ENCODE measurements around the gene AMBP. TPM values are rescaled to one million over a fixed set of nuclear protein-coding genes. Genes with fewer than 3 reads are reported as not detected.

The AMBP gene
- total RNA-seq, 1 donor from 2014 or later = not detected

DNA sequence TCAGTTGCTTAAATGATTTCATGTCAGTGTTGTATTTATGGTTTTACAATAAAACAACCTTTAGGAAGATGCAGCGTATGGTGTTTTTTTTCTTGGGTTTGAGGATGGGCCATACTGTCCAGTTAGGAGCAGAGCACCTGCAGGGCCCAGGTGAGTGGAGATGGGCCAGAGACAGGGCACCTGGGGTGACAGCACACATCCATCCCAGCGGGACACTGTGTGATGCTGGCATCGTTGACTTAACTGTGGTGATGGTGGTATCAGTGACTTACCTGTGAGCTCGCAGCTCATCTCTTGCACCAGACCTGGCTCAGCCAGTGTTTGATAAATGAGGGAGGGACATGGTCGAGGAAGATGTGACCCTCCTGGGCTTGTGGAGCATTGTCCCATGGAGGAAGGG, 21.6 kb downstream of the AMBP start:
- DNase-seq (ENCODE audit: low read depth) = no peak
- H3K4me3 ChIP-seq (ENCODE audit: low read depth, low read length) = no peak overlapping the region
- TF ChIP-seq, protein P1, sequence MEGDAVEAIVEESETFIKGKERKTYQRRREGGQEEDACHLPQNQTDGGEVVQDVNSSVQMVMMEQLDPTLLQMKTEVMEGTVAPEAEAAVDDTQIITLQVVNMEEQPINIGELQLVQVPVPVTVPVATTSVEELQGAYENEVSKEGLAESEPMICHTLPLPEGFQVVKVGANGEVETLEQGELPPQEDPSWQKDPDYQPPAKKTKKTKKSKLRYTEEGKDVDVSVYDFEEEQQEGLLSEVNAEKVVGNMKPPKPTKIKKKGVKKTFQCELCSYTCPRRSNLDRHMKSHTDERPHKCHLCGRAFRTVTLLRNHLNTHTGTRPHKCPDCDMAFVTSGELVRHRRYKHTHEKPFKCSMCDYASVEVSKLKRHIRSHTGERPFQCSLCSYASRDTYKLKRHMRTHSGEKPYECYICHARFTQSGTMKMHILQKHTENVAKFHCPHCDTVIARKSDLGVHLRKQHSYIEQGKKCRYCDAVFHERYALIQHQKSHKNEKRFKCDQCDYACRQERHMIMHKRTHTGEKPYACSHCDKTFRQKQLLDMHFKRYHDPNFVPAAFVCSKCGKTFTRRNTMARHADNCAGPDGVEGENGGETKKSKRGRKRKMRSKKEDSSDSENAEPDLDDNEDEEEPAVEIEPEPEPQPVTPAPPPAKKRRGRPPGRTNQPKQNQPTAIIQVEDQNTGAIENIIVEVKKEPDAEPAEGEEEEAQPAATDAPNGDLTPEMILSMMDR (conservative IDR thresholded peaks at IDR 0.05; ENCODE audit: low read depth, low read length) = no peak

DNA sequence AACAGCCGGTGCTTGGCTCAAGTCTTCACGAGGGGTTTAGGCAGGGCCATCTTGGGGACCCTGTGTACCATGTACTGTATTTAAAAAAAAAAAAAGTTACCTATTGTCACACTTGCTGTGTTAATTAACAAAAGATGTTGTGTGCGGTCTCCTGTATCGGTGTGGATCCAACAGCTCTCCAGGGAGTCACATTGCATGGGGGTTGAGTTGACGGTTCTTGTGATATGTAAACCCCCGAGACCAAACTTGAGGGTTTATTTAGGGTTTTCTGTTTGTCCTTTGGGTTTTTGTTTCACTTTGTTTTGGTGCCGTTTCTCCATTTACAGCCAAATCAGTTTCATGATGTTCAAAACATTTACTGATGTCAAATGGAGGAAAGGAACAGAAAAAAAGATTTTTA, 22.2 kb downstream of the AMBP start:
- DNase-seq (ENCODE audit: low read depth) = no peak
- TF ChIP-seq, protein P1 (conservative IDR thresholded peaks at IDR 0.05; ENCODE audit: low read depth, low read length) = no peak

DNA sequence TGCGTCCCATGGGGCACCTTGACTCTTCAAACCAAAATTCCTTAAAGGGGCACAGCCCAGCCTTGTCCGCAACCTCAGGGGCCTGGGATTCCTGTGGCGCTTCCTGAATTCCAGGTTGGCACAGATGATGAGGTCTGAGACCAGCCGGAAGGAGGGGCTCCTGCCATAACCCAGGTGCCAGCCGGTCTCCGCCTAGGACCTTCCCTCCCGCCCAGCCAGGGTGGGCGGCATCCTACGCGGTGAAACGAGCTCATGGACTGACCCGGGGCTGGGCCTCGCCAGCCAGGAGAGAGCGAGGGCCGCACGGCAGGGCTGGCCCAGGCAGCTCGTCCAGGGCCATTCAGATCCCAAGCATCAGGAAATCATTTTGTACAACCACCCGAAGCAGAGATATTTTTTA, 23.0 kb downstream of the AMBP start:
- no peak overlapping the region for H3K4me3 ChIP-seq (ENCODE audit: low read depth, low read length)
- TF ChIP-seq, protein P1 (conservative IDR thresholded peaks at IDR 0.05; ENCODE audit: low read depth, low read length) = no peak
- DNase-seq (ENCODE audit: low read depth) = no peak

More for the DNA sequence above, 22.2 kb downstream of the AMBP start:
- H3K4me3 ChIP-seq (ENCODE audit: low read depth, low read length) = no peak overlapping the region

DNA sequence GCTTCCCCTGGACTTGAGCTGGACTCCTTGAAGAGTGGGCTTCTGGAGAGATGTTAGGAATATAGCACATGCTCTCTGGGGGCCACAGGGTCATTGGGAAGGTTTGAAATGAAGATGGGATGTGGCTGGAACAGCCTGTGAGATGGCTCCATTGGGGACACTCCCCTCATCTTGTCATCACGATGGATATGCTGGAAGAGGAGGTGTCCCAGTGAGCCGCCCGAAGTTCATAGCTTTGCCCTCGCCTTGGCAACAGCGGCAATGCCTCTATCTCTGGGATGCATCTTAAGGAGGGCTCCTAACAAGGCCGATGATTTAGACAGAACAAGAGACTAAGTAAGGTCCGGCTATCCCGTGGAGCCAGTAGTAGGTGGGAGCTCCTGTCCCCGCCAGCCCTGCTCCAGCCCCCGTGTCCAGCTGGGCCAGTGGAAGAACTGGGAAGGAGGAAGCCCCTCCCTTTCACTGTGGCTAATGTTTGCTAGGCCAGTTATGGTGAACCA, 23.9 kb downstream of the AMBP start:
- H3K4me3 ChIP-seq (ENCODE audit: low read depth, low read length) = no peak overlapping the region
- TF ChIP-seq, protein P1 (conservative IDR thresholded peaks at IDR 0.05; ENCODE audit: low read depth, low read length) = no peak
- no peak for DNase-seq (ENCODE audit: low read depth)

DNA sequence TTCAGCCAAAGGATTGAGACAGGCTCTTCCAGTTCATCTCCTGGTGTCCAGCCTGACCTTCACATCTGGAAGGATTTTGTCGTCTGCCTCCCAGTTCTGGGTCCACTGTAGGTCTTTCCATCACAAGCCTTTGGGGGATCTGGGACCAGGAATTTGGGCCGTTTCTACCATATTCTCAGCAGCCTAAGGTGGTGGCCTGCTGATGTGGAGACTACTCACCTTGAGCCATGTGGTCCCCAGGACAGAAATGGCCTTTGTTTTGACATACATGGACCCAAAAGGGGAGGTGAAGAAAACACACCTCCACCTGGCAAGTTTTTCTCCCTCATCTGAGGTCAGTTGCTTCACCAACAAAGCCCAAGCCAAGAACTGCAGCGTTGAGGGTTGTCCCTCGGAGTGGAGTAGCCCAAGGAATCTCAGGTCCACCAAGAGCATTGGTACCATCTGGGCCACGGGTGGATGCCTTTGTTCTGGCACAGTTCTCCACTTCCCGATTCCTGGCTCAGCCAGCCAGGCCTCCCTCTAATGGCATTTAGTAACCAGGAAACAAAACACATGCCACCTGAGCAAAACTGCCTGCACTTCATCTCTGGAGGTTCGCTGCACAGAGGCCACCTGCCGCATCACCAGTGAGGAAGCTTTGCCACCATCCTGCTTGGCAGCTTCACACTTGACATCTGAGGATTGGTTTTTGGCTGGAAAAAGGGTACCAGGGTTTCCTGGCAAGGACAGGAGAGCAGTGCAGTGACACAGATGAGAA, 24.7 kb downstream of the AMBP start:
- TF ChIP-seq, protein P1 (conservative IDR thresholded peaks at IDR 0.05; ENCODE audit: low read depth, low read length) = no peak
- H3K4me3 ChIP-seq (ENCODE audit: low read depth, low read length) = no peak overlapping the region
- DNase-seq (ENCODE audit: low read depth) = no peak

DNA sequence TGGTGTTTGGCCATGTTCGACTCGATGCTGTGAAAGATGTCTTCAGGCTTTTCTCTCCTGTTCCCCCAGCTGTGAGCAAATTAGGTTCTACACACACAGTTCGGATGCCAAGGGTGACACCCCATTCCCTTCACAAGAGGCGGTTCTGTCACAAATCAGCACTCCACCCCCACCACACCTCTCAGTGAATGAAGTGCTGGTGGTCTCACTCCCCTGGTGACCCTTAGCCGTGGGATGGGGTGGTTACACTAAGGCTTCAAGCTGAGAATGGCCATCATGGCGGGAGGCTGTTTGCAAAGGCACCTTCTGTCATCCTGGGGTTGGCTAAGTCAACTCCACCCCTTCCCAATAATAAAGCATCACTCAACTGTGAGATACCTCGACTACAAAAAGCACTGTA, 26.4 kb downstream of the AMBP start:
- no peak overlapping the region for H3K4me3 ChIP-seq (ENCODE audit: low read depth, low read length)
- TF ChIP-seq, protein P1 (conservative IDR thresholded peaks at IDR 0.05; ENCODE audit: low read depth, low read length) = no peak

DNA sequence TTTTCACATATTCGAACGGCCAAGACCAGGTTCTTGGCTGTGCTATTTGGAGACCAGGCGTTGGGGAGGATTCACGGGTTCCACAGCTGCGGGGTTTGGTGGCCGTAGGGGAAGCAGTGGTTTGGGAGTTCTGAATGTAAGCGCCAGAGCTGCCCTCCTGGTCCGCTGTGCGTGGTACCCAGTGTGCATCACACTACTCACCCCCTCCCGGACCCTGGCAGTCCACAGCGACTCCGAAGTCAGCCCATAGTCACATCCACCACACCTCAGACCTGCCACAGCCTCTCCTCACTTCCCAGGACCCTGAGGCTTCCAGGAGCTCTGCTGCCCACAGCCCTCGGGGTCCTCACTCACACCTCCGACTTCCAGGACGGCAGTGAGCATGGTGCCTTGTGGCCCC, 26.8 kb downstream of the AMBP start:
- H3K4me3 ChIP-seq (ENCODE audit: low read depth, low read length) = no peak overlapping the region
- DNase-seq (ENCODE audit: low read depth) = no peak
- TF ChIP-seq, protein P1 (conservative IDR thresholded peaks at IDR 0.05; ENCODE audit: low read depth, low read length) = no peak

More for the DNA sequence above, 26.4 kb downstream of the AMBP start:
- DNase-seq (ENCODE audit: low read depth) = no peak
